WI38 (cell line): ENCODE results near the gene ANGPTL7.
"Not testable (repeated sequence)": the region's sequence is repeated elsewhere in the genome, so short reads cannot be mapped to it uniquely, and the experiment has no call there.

ENCODE experiments used
- H3K4me3 ChIP-seq: 2 replicates; pipeline ENCODE4 v1.5.1; 2011; ENCODE audit warnings: low read depth, mild to moderate bottlenecking, control low read depth, low read length
- TF ChIP-seq, protein P1 (sequence below): IDR thresholded peaks from 2 replicates; pipeline ENCODE4 v1.5.1; 2012; ENCODE audit warnings: low read depth, mild to moderate bottlenecking, control low read depth, low read length

The ANGPTL7 gene

DNA sequence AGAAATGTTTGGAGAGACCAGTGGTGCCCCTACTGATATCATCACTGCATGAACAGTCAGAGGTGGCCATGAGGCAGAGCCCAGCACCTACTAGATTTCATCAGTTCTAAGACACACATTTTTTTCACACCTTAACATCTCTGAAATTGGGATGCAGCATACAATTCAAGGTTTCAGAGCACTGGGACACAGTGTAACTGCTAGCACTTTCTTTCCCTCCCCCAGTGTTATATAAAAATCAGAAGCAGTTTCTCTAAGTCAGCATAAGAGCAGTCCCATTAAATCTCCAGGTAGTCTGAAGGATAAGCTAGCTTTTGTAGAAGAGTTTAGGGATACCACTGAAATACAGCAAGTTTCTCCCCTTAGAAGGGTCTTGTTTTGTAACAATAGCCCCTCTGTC is 10.0 kb upstream of the ANGPTL7 start:
- TF ChIP-seq, protein P1, sequence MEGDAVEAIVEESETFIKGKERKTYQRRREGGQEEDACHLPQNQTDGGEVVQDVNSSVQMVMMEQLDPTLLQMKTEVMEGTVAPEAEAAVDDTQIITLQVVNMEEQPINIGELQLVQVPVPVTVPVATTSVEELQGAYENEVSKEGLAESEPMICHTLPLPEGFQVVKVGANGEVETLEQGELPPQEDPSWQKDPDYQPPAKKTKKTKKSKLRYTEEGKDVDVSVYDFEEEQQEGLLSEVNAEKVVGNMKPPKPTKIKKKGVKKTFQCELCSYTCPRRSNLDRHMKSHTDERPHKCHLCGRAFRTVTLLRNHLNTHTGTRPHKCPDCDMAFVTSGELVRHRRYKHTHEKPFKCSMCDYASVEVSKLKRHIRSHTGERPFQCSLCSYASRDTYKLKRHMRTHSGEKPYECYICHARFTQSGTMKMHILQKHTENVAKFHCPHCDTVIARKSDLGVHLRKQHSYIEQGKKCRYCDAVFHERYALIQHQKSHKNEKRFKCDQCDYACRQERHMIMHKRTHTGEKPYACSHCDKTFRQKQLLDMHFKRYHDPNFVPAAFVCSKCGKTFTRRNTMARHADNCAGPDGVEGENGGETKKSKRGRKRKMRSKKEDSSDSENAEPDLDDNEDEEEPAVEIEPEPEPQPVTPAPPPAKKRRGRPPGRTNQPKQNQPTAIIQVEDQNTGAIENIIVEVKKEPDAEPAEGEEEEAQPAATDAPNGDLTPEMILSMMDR: no peak
- H3K4me3 ChIP-seq: no peak overlapping the region

DNA sequence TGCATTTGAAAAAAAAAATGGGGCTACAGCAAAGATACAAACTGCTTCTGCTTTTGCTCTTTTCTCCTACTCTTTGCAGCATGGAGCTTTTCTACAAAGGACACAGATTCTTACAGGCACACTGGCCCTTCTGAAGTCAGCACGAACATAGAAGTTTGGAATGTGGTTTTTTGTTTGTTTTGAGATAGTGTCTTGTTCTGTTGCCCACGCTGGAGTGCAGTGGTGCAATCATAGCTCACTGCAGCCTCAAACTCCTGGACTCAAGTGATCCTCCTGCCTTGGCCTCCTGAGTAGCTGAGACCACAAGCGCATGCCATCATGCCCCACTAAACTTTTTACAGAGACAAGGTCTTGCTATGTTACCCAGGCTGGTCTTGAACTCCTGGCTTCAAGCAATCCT is 9.4 kb upstream of the ANGPTL7 start:
- H3K4me3 ChIP-seq: not testable (repeated sequence)

DNA sequence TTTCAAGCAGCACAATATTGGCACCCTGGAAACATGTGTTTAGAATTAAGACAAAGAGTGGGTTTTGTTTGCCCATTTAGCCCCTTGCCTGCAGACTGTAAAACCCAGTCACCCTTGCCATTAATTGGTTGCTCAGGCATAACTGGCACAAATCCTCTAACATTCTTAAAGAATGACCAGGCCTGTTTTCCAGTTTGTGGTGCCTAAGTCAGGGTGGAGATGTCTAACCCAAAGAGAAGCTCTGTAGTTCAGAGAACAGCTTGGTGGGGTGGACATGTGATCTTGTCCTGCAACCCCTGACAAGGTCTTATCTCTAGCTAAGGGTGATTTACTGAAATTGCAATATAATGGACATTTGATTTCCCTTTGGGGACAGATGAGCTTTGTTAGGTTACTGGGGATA is 8.8 kb upstream of the ANGPTL7 start:
- H3K4me3 ChIP-seq: no peak overlapping the region
- TF ChIP-seq, protein P1: no peak

DNA sequence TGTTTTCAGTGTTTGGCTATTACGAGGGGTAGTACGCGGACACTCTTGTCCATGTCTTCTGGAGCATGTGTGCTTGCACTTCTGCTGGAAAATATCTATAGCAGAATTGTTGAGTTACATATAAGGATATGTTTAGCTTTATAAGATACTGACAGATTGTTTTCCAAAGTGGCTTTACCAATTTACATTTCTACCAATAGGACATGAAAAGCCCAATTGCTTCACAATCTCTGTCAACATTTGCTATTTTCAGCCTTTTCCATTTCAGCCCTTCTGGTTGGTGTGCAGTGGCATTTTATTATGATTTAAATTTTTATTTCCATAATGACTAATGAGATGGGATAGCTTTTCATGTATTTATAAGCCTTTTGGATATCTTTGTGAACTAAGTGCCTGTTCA is 6.3 kb upstream of the ANGPTL7 start:
- H3K4me3 ChIP-seq: no peak overlapping the region
- TF ChIP-seq, protein P1: no peak

DNA sequence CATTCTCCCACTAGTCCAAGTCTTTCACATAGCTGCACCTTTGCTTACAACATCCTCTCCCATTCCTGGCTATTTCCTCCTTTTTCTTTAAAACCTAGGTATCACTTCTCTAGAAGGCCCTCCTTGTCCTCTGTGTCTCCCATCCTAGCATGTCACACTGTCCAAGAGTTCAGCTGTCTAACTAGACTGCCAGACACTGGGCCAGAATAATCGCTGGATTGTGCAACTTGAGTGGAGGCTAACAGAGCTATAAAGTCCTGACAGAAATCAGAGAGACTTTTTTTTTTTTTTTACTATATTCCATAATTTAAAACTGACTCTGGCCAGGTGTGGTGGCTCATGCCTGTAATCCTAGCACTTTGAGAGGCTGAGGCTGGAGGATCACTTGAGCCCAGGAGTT is 4.2 kb upstream of the ANGPTL7 start:
- H3K4me3 ChIP-seq: no peak overlapping the region
- TF ChIP-seq, protein P1: no peak

DNA sequence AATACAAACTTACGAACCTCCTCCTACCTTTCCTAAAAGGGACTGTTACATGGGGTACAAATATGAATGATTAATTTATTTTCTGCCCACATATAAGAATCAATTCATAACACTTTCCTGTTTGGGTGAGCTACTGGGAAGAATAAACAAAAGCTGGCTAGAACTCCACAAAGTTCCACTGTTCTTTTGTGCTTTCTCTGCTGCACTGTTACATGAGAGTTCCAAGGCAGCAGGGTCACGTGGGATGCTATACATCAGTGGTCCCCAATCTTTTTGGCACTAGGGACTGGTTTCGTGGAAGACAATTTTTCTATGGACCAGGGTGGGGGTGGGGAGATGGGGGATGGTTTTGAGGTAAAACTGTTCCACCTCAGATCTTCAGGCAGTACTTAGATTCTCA is 2.2 kb upstream of the ANGPTL7 start:
- H3K4me3 ChIP-seq: no peak overlapping the region
- TF ChIP-seq, protein P1: no peak

DNA sequence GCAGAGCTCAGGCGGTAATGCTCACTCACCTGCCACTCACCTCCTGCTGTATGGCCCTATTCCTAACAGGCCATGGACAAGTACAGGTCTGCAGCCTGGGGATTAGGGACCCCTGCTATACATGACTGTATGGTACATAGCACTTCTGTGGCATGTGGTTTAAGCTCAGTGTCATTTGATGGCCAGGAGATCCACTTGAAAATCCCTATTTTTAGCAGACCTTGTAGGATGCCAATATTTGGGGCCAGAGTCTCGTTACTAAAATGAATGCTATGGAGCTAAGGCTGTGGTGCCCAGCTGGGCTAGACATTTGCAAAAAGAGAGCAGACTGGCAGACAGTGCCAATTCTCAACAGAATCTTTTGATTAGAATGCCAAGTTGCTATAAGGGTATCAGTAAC is 1.7 kb upstream of the ANGPTL7 start:
- TF ChIP-seq, protein P1: no peak
- no peak overlapping the region for H3K4me3 ChIP-seq

DNA sequence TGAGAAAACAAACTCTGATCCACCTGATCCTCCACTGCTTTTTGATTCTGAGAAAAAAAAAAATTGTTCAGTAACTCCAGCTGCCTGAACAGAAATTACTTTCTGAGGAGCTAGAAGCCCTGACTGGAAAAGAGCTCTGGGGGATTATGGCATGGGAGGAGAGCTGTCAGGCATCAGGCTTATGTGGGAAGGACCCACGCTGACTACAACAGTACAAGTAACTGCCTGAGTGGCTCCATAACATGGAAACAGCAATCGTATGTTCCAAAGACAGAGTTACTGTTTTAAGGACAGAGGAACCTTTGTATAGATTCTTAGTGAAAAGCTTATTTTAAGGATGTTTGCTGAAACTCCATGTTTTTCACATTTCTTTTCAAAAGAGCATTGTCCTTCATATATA is 1.2 kb upstream of the ANGPTL7 start:
- TF ChIP-seq, protein P1: no peak
- H3K4me3 ChIP-seq: no peak overlapping the region
